Adipose tissue (tissue), 3 donors: ENCODE measurements around the gene SESN1. TPM values are rescaled to one million over a fixed set of nuclear protein-coding genes. Genes with fewer than 3 reads are reported as not detected.

Source experiments
- polyA plus RNA-seq, 3 donors: library from polyadenylated mRNA; stranded (reverse); fragments of 200-250 nt; gene quantifications; one replicate each; pipeline ENCODE4 v1.2.3, GENCODE V29; 2013
- donor health status: healthy with polysubstance abuse.
- donor health status: Bipolar disorder and iron deficiency.
- donor health status: healthy.

Gene SESN1
- polyA plus RNA-seq, 3 donors: 15.9 to 61.6 (median 19.5) TPM

Other genes with a start within 250 kb of the SESN1 start
- gene ARMC2, start 246.4 kb downstream of the SESN1 start, polyA plus RNA-seq: 1 to 10 TPM in 2 of 3 donors, under 1 TPM in 1; 0.85 to 9.0 (median 2.8) TPM
- 1 to 10 TPM; 3.1 to 9.2 (median 6.8) TPM for gene CEP57L1, start 661 bp upstream of the SESN1 start, polyA plus RNA-seq